PC-3 (cell line): ENCODE data around the gene CACNG8. TPM values are rescaled to one million over a fixed set of nuclear protein-coding genes. Genes with fewer than 3 reads are reported as not detected.
A peak's percentile ranks its signal among the peaks of the same experiment; 100 is the strongest.

Experiments
- ATAC-seq: fragments of 200-7000 bp; cut with Tn5 transposase; 2 replicates; pipeline ENCODE4 v1.9.1; 2020; ENCODE audit warnings: mild to moderate bottlenecking, moderate library complexity
- BruUV-seq: library from RNA; stranded (reverse); fragments of 400-500 nt; replicated peaks from 2 replicates; lab custom pipeline; 2021; lab: Mats Ljungman, UMichigan
- CTCF ChIA-PET: fragments of 300-600 bp; sonication (Branson Sonifier 250); formaldehyde crosslinking; loops from one replicate; lab custom pipeline; 2022; ENCODE audit warnings: antibody characterized with exemption; lab: Charles Lee
- POLR2A ChIA-PET: fragments of 300-600 bp; sonication (Branson Sonifier 250); formaldehyde crosslinking; loops from one replicate; lab custom pipeline; 2022; ENCODE audit warnings: antibody characterized with exemption; ENCODE audit not compliant: unreplicated experiment; lab: Charles Lee
- DNase-seq: peaks from one replicate; pipeline ENCODE4 v3.0.0-alpha.2; 2015
- H2AFZ ChIP-seq: fragments of 300-600 bp; sonication (generic); 2 replicates; pipeline ENCODE4 v1.6.0; 2016; ENCODE audit warnings: antibody characterized with exemption, low read length
- H3F3A ChIP-seq: fragments of 300-600 bp; sonication (generic); one replicate; pipeline ENCODE4 v1.6.0; 2017; ENCODE audit warnings: antibody characterized with exemption, low read length, control low read depth, mild to moderate bottlenecking; ENCODE audit not compliant: unreplicated experiment
- H3K27ac ChIP-seq: fragments of 300-600 bp; sonication (generic); 2 replicates; pipeline ENCODE4 v1.5.1; 2016; ENCODE audit warnings: mild to moderate bottlenecking, low read length
- H3K27me3 ChIP-seq: fragments of 300-600 bp; sonication (generic); 2 replicates; pipeline ENCODE4 v1.6.1; 2016; ENCODE audit warnings: low read length, mixed read lengths
- H3K36me3 ChIP-seq: fragments of 300-600 bp; sonication (generic); 2 replicates; pipeline ENCODE4 v1.6.1; 2016; ENCODE audit warnings: low read depth, mixed run types, low read length, mixed read lengths
- H3K4me1 ChIP-seq: fragments of 300-600 bp; sonication (generic); 2 replicates; pipeline ENCODE4 v1.5.1; 2016; ENCODE audit warnings: low read length; ENCODE audit not compliant: insufficient read depth
- H3K4me2 ChIP-seq: fragments of 300-600 bp; sonication (generic); 2 replicates; pipeline ENCODE4 v1.6.0; 2016; ENCODE audit warnings: low read length
- H3K4me3 ChIP-seq: fragments of 300-600 bp; sonication (generic); 2 replicates; pipeline ENCODE4 v1.5.1; 2016; ENCODE audit warnings: mild to moderate bottlenecking, low read length, mixed read lengths
- H3K79me2 ChIP-seq: fragments of 300-600 bp; sonication (generic); 2 replicates; pipeline ENCODE4 v1.6.1; 2017; ENCODE audit warnings: low read length, mixed read lengths
- H3K9ac ChIP-seq: fragments of 300-600 bp; sonication (generic); 2 replicates; pipeline ENCODE4 v1.6.0; 2016; ENCODE audit warnings: mild to moderate bottlenecking, low read length
- H3K9me2 ChIP-seq: fragments of 300-600 bp; sonication (generic); replicated peaks from 2 replicates; pipeline ENCODE4 v1.6.1; 2016; ENCODE audit warnings: mixed run types, low read length, mixed read lengths
- H3K9me3 ChIP-seq: fragments of 300-600 bp; sonication (generic); 2 replicates; pipeline ENCODE4 v1.6.1; 2016; ENCODE audit warnings: low read length, mixed read lengths
- H4K20me1 ChIP-seq: fragments of 300-600 bp; sonication (generic); 2 replicates; pipeline ENCODE4 v1.6.1; 2016; ENCODE audit warnings: low read length, mixed read lengths
- EZH2 ChIP-seq: fragments of 300-600 bp; sonication (generic); IDR thresholded peaks from one replicate; pipeline ENCODE4 v1.6.1; 2017; ENCODE audit warnings: antibody characterized with exemption, mild to moderate bottlenecking, low read length; ENCODE audit not compliant: unreplicated experiment
- EZH2phosphoT487 ChIP-seq: fragments of 300-600 bp; sonication (generic); IDR thresholded peaks from 2 replicates; pipeline ENCODE4 v1.6.1; 2018; ENCODE audit warnings: mild to moderate bottlenecking, antibody characterized with exemption, low read length, borderline replicate concordance
- intact Hi-C: fragments of 100-400 bp; cut with micrococcal nuclease; formaldehyde crosslinking; loops from 2 replicates; pipeline ENCODE4 v1.9.0; 2023
- total RNA-seq: library from RNA; depleted of rRNA; stranded (reverse); fragments of >200 nt; gene quantifications from 2 replicates; pipeline ENCODE4 v1.2.3, GENCODE V29; 2014
- TF ChIP-seq, protein P1 (sequence below): fragments of 300-600 bp; sonication (generic); conservative IDR thresholded peaks from 2 replicates; pipeline ENCODE4 v1.5.1; 2017; ENCODE audit warnings: antibody characterized with exemption, low read depth, mild to moderate bottlenecking, low read length

The CACNG8 gene
- total RNA-seq, 1 experiment from 2014 or later = 0.15 TPM

DNA sequence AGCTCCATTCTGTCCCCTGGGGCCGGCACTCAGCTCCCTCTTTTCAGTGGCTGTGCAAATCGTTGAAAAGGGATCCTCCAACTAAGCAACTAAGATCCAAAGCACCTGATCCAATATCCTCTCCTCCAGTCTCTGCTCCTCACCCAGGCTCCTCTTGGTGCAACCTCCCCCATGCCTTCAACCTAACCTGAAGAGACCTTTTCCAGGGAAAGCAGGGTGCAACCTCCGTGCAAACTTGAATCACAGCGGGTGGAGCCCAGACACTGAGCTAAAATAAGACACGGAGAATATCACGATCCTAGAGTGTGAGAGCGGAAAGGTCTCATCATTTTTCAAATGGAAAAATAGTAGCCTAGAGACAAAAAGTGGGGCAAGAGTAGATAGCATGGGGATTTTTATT lies 45.4 kb upstream of the CACNG8 start:
- ChIA-PET POLR2A (no interaction called here), CTCF (no interaction called here)
- no TSS peak for BruUV-seq
- H4K20me1 ChIP-seq = no peaks in the 10 kb centered on the region
- no peak overlapping the region for H3K4me3 ChIP-seq
- H3K9me3 ChIP-seq = no peaks in the 10 kb centered on the region
- intact Hi-C loops = no loop called here
- H3K36me3 ChIP-seq = no peaks in the 10 kb centered on the region
- H3K27me3 ChIP-seq = 0 out of 2 replicates have a peak, but pooled peaks cover 5% of the 10 kb centered on the region
- TF ChIP-seq EZH2phosphoT487 (no peak), EZH2 (no peak)
- TF ChIP-seq, protein P1, sequence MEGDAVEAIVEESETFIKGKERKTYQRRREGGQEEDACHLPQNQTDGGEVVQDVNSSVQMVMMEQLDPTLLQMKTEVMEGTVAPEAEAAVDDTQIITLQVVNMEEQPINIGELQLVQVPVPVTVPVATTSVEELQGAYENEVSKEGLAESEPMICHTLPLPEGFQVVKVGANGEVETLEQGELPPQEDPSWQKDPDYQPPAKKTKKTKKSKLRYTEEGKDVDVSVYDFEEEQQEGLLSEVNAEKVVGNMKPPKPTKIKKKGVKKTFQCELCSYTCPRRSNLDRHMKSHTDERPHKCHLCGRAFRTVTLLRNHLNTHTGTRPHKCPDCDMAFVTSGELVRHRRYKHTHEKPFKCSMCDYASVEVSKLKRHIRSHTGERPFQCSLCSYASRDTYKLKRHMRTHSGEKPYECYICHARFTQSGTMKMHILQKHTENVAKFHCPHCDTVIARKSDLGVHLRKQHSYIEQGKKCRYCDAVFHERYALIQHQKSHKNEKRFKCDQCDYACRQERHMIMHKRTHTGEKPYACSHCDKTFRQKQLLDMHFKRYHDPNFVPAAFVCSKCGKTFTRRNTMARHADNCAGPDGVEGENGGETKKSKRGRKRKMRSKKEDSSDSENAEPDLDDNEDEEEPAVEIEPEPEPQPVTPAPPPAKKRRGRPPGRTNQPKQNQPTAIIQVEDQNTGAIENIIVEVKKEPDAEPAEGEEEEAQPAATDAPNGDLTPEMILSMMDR = no peak
- ATAC-seq = no peak
- no peaks in the 10 kb centered on the region for H3K4me1 ChIP-seq
- DNase-seq = no peak
- no peak overlapping the region for H3K4me2 ChIP-seq
- H2AFZ ChIP-seq = no peak overlapping the region
- H3F3A ChIP-seq = no peaks in the 10 kb centered on the region
- H3K27ac ChIP-seq = no peak overlapping the region
- no peaks in the 10 kb centered on the region for H3K79me2 ChIP-seq
- no peaks in the 10 kb centered on the region for H3K9me2 ChIP-seq
- no peak overlapping the region for H3K9ac ChIP-seq

DNA sequence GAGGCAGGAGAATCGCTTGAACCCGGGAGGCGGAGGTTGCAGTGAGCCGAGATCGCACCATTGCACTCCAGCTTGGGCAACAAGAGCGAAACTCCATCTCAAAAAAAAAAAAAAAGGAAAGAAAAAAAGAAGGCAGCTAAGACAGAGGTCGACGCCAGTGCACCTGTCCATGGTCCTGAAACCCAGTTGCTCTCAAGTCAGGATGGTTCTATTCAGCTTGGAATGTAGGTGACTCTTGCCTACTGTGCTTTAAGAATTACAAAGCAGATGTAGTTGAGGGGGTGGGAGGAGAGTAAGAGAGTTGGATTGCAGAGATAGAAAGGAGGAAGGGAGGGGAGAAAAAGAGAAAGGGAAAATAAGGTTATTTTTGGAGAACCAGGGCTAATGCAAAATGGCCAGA lies 35.0 kb upstream of the CACNG8 start:
- POLR2A ChIA-PET = no interaction called here
- Histone ChIP-seq H4K20me1 (no peaks in the 10 kb centered on the region), H3K9ac (no peak overlapping the region), H3K4me2 (no peak overlapping the region), H2AFZ (no peak overlapping the region), H3K27ac (no peak overlapping the region), H3K4me1 (no peaks in the 10 kb centered on the region), H3K4me3 (no peak overlapping the region), H3K27me3 (peaks cover 8% of the 10 kb centered on the region), H3K9me2 (no peaks in the 10 kb centered on the region), H3K9me3 (no peaks in the 10 kb centered on the region), H3K79me2 (no peaks in the 10 kb centered on the region), H3K36me3 (no peaks in the 10 kb centered on the region), H3F3A (no peaks in the 10 kb centered on the region)
- TF ChIP-seq EZH2phosphoT487 (no peak), EZH2 (no peak)
- TF ChIP-seq, protein P1 = no peak
- ATAC-seq (peak; percentile 54; the same call in 1 of the 2 replicates), DNase-seq (peak; percentile 78)
- intact Hi-C loops = loop anchor here (1.0 kb wide), 1 partner anchor 24 kb away; no protein-coding TSS in a partner anchor
- BruUV-seq = no TSS peak
- CTCF ChIA-PET = interaction anchor here (0.6 kb wide), 1 partner anchor 107 kb away, joined by 3 read pairs; no protein-coding TSS in a partner anchor

DNA sequence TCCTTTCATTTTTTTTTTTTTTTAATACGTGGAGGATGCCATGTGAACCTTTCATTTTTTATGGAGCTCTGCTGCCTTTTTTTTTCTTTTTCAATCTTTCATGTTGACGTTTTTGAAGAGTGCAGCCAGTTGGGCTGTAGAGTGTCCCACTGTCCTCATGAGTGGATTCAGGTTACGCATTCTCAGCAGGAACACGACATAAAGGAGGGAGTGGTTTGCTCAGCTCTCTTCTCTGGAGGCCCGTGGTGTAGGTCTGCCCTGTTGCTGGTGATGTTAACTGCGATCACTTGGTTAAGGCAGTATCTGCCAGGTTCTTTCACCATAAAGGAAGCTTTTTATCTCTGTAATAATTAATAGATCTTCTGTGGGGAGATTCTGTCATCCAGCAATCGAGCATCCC lies 26.7 kb upstream of the CACNG8 start:
- POLR2A ChIA-PET = no interaction called here
- intact Hi-C loops = no loop called here
- Histone ChIP-seq H3K27ac (no peak overlapping the region), H3K27me3 (0 out of 2 replicates have a peak, but pooled peaks cover 3% of the 10 kb centered on the region), H3K4me2 (no peak overlapping the region), H3K4me3 (no peak overlapping the region), H4K20me1 (no peaks in the 10 kb centered on the region), H3K79me2 (no peaks in the 10 kb centered on the region), H3K9me3 (no peaks in the 10 kb centered on the region), H3K36me3 (no peaks in the 10 kb centered on the region), H3K9ac (no peak overlapping the region), H3F3A (no peaks in the 10 kb centered on the region), H3K9me2 (no peaks in the 10 kb centered on the region), H2AFZ (no peak overlapping the region), H3K4me1 (no peaks in the 10 kb centered on the region)
- no TSS peak for BruUV-seq
- TF ChIP-seq EZH2phosphoT487 = no peak
- TF ChIP-seq, protein P1 = no peak
- no peak for TF ChIP-seq EZH2
- CTCF ChIA-PET = interaction anchor here (0.6 kb wide), 1 partner anchor 428 kb away, joined by 10 read pairs; no protein-coding TSS in a partner anchor
- DNase-seq = no peak
- ATAC-seq = no peak
